GM12878 (cell line): ENCODE results near the gene RGP1. TPM values are rescaled to one million over a fixed set of nuclear protein-coding genes. Genes with fewer than 3 reads are reported as not detected.

Experiments
- ATAC-seq: fragments of 200-7000 bp; cut with Tn5 transposase; 3 replicates; pipeline ENCODE4 v1.9.1; 2020; ENCODE audit warnings: mild to moderate bottlenecking, moderate library complexity
- BruUV-seq: library from RNA; stranded (reverse); fragments of 400-500 nt; replicated peaks from 2 replicates; lab custom pipeline; 2021; lab: Mats Ljungman, UMichigan
- CTCF ChIA-PET: fragments of 300-600 bp; sonication (Branson Sonifier 250); formaldehyde crosslinking; extraction: SDS; loops from one replicate; lab custom pipeline; 2021; ENCODE audit warnings: inconsistent platforms; lab: Yijun Ruan, JAX
- POLR2A ChIA-PET: fragments of 350-600 bp; formaldehyde crosslinking; extraction: SDS; loops from one replicate; lab custom pipeline; 2021; ENCODE audit warnings: inconsistent platforms; lab: Charles Lee
- RAD21 ChIA-PET: fragments of 300-600 bp; sonication (Branson Sonifier 250); formaldehyde crosslinking; loops from one replicate; lab custom pipeline; 2023; ENCODE audit warnings: antibody characterized with exemption; ENCODE audit not compliant: unreplicated experiment; lab: Charles Lee
- SMC1A ChIA-PET: fragments of 300-600 bp; sonication (Branson Sonifier 250); formaldehyde crosslinking; loops from one replicate; lab custom pipeline; 2023; ENCODE audit not compliant: unreplicated experiment, uncharacterized antibody; lab: Charles Lee
- DNase-seq: peaks from one replicate; pipeline ENCODE4 v3.0.0-alpha.2; 2011; ENCODE audit warnings: low read depth, low spot score
- FAIRE-seq: peaks from 3 replicates; lab custom pipeline; 2011; peaks lifted over from hg19 to GRCh38; lab: Jason Lieb, UNC
- H2AFZ ChIP-seq: 2 replicates; pipeline ENCODE4 v1.6.0; 2011; ENCODE audit warnings: low read depth, low read length, control low read depth; ENCODE audit not compliant: control insufficient read depth
- H3K27ac ChIP-seq: 2 replicates; pipeline ENCODE4 v1.5.1; 2011; ENCODE audit warnings: control low read depth; ENCODE audit not compliant: control insufficient read depth, insufficient read depth
- H3K27me3 ChIP-seq, 2 experiments: replicated peaks in 1 of 2; 2 replicates each; pipeline versions ENCODE4 v1.6.0 to v1.6.1; 2011; ENCODE audit warnings: low read length in 1 of 2; ENCODE audit not compliant: control insufficient read depth in 2 of 2, insufficient read depth in 2 of 2
- H3K36me3 ChIP-seq, 2 experiments: 2 replicates each; pipeline ENCODE4 v1.5.1; 2011; ENCODE audit warnings: low read length in 1 of 2; ENCODE audit not compliant: control insufficient read depth in 2 of 2, insufficient read depth in 2 of 2
- H3K4me1 ChIP-seq: 2 replicates; pipeline ENCODE4 v1.6.1; 2011; ENCODE audit warnings: mild to moderate bottlenecking, low read length, moderate library complexity, mixed read lengths; ENCODE audit not compliant: control insufficient read depth, insufficient read depth
- H3K4me2 ChIP-seq: 2 replicates; pipeline ENCODE4 v1.6.0; 2011; ENCODE audit warnings: control low read depth; ENCODE audit not compliant: control insufficient read depth, insufficient read depth
- H3K4me3 ChIP-seq: fragments of 200-600 bp; sonication (generic); 2 replicates; pipeline ENCODE4 v1.5.1; 2016
- H3K79me2 ChIP-seq: 2 replicates; pipeline ENCODE4 v1.6.0; 2011; ENCODE audit warnings: low read length; ENCODE audit not compliant: control insufficient read depth, insufficient read depth
- H3K9ac ChIP-seq: 2 replicates; pipeline ENCODE4 v1.8.0; 2011; ENCODE audit warnings: low read length, control low read depth, mixed read lengths; ENCODE audit not compliant: control insufficient read depth, insufficient read depth
- H3K9me3 ChIP-seq: replicated peaks from 3 replicates; pipeline ENCODE4 v1.5.1; 2011; ENCODE audit warnings: mild to moderate bottlenecking, low read length; ENCODE audit not compliant: control insufficient read depth, insufficient read depth
- H4K20me1 ChIP-seq: 2 replicates; pipeline ENCODE4 v1.6.0; 2011; ENCODE audit not compliant: control insufficient read depth, insufficient read depth
- GABPA ChIP-seq: IDR thresholded peaks from 2 replicates; pipeline ENCODE4 v1.6.1; 2014; ENCODE audit warnings: antibody characterized with exemption, low read depth, mild to moderate bottlenecking, inconsistent platforms
- PML ChIP-seq: IDR thresholded peaks from 2 replicates; pipeline ENCODE4 v1.6.1; 2012; ENCODE audit warnings: low read length, inconsistent platforms
- SMAD1 ChIP-seq: fragments of 450-650 bp; IDR thresholded peaks from 2 replicates; pipeline ENCODE4 v1.6.1; 2018; ENCODE audit warnings: mild to moderate bottlenecking, low read depth; ENCODE audit not compliant: partially characterized antibody
- STAT1 ChIP-seq: fragments of 450-650 bp; conservative IDR thresholded peaks from 2 replicates; pipeline ENCODE4 v1.6.1; 2014; ENCODE audit warnings: antibody characterized with exemption, mild to moderate bottlenecking
- YBX1 ChIP-seq: fragments of 450-650 bp; IDR thresholded peaks from 2 replicates; pipeline ENCODE4 v1.6.1; 2016; ENCODE audit warnings: antibody characterized with exemption
- WGBS: methylation state at CpG from one replicate; pipeline ENCODE4 v1.1.6; 2016; ENCODE audit warnings: low lambda C conversion rate; ENCODE audit not compliant: insufficient replicate concordance, insufficient coverage; ENCODE audit errors: missing lambda C conversion rate; 5-methylcytosine and 5-hydroxymethylcytosine counted together
- in situ Hi-C: fragments of 300-500 bp; cut with MboI; formaldehyde crosslinking; loops from 9 replicates; pipeline ENCODE4 v1.14.3; 2018; ENCODE audit warnings: mixed read lengths
- intact Hi-C: fragments of 100-400 bp; cut with micrococcal nuclease; formaldehyde crosslinking; loops from one replicate; pipeline ENCODE4 v1.14.2; 2022; ENCODE audit not compliant: unreplicated experiment
- polyA plus RNA-seq, 11 experiments: library from polyadenylated mRNA; depleted of rRNA in 4 of 11; unstranded in 6 of 11; stranded (reverse) in 5 of 11; fragments of >200 nt; fragmentation: Nextera tagmentation in 4 of 11; fragmentation: Illumina TruSeq in 1 of 11; extraction: Ambion mirVana in 4 of 11; extraction: Trizol in 1 of 11; gene quantifications; 1 replicate in 1 of 11; 2 replicates in 10 of 11; pipeline versions ENCODE4 v1.2.1 to v1.2.3, GENCODE V29; 2011 to 2016; ENCODE audit warnings: inconsistent platforms in 2 of 11, missing spikeins in 2 of 11, low read depth in 1 of 11
- total RNA-seq, 4 experiments: library from RNA; depleted of rRNA in 3 of 4; stranded (reverse); fragments of >200 nt in 3 of 4; fragmentation: Illumina TruSeq in 1 of 4; extraction: Trizol in 1 of 4; gene quantifications; 2 replicates each; pipeline versions ENCODE4 v1.2.1 to v1.2.3, GENCODE V29; 2013 to 2021
- TF ChIP-seq, protein P1 (sequence below): fragments of 450-650 bp; IDR thresholded peaks from 2 replicates; pipeline ENCODE4 v1.6.1; 2016; ENCODE audit warnings: mild to moderate bottlenecking
- TF ChIP-seq, protein P2 (sequence below): IDR thresholded peaks from 2 replicates; pipeline ENCODE4 v1.6.1; 2012; ENCODE audit warnings: low read depth, low read length, improper control_type of control experiment
- TF ChIP-seq, protein P3 (sequence below): fragments of 450-650 bp; IDR thresholded peaks from 2 replicates; pipeline ENCODE4 v1.6.1; 2017; ENCODE audit warnings: low read depth, mild to moderate bottlenecking, moderate library complexity
- TF ChIP-seq, protein P4 (sequence below): fragments of 450-650 bp; IDR thresholded peaks from 2 replicates; pipeline ENCODE4 v1.6.1; 2017; ENCODE audit warnings: mild to moderate bottlenecking, moderate library complexity

Gene RGP1
- total and polyA plus RNA-seq, 10 of the 15 experiments (the other 5 are each of a cell fraction or from before 2014, with no cell fraction given) = 0.44 to 14.9 (median 7.4) TPM

- TF ChIP-seq, protein P1, sequence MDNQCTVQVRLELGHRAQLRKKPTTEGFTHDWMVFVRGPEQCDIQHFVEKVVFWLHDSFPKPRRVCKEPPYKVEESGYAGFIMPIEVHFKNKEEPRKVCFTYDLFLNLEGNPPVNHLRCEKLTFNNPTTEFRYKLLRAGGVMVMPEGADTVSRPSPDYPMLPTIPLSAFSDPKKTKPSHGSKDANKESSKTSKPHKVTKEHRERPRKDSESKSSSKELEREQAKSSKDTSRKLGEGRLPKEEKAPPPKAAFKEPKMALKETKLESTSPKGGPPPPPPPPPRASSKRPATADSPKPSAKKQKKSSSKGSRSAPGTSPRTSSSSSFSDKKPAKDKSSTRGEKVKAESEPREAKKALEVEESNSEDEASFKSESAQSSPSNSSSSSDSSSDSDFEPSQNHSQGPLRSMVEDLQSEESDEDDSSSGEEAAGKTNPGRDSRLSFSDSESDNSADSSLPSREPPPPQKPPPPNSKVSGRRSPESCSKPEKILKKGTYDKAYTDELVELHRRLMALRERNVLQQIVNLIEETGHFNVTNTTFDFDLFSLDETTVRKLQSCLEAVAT = no peak; the same call in 1 of the 2 replicates
- TF ChIP-seq, protein P2, sequence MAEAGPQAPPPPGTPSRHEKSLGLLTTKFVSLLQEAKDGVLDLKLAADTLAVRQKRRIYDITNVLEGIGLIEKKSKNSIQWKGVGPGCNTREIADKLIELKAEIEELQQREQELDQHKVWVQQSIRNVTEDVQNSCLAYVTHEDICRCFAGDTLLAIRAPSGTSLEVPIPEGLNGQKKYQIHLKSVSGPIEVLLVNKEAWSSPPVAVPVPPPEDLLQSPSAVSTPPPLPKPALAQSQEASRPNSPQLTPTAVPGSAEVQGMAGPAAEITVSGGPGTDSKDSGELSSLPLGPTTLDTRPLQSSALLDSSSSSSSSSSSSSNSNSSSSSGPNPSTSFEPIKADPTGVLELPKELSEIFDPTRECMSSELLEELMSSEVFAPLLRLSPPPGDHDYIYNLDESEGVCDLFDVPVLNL = 0 out of 2 replicates have a peak, but pooled peaks have one; percentile 19
- TF ChIP-seq, all 136 proteins: peak for 28
Observed at GRCh38 chr9:35756275-35757225, 7.5 kb downstream of the RGP1 start (continued).

DNA sequence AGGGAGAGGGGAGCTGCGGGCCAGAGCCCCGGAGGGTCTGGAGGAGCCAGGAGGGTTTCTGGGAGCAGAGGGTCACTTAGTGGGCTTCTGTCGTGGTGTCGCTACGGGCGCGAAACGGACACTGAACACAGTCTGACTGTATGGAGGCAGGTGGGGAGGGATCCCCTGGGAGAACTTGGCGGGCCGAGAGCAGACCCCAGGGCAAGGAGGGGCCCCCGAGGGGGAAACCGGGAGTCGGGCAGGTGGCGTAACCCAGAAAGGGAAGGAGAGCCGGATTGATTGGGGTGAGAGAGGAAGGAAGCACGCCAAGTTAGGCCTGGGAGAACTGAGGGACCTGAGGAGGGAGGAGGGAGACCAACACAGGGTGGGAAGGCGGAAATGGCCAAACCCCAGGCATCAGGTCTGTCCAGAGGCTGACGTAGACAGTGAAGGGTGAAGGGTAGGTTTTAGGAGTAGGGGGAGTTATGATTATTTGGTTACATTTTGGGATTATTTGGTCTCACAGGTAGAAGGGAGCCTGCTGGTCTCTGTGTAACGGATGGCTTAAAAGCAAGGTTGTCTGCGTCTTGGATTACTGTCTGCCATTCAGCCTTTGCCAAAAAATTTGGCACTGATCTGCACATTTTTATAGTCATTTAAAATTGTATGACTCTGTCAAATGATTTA is 8.3 kb downstream of the RGP1 start:
- RAD21 ChIA-PET = interaction anchor here (1.0 to 1.6 kb wide), 5 partner anchors 9 to 110 kb away, joined by 3 to 9 read pairs (median 6); partner anchors contain the start of genes CCDC107, GBA2, RGP1 and RMRP
- in situ Hi-C loops (no loop called here), intact Hi-C loops (loop anchor here (2.0 kb wide), 1 partner anchor 25 kb away; the partner anchor contains the start of genes CREB3 and TLN1)
- H3K36me3 ChIP-seq = peaks cover 1 to 11% of the 10 kb centered on the region in 2 experiments; a peak in 3 of 4 replicates
- no peaks in the 10 kb centered on the region for H3K9me3 ChIP-seq
- peak; percentile 86 for FAIRE-seq
- H3K79me2 ChIP-seq = peaks cover 33% of the 10 kb centered on the region
- DNase-seq = no peak
- peak; percentile 79 for ATAC-seq
- no TSS peak for BruUV-seq
- SMC1A ChIA-PET = interaction anchor here (0.7 to 2.2 kb wide), 8 partner anchors 9 to 125 kb away, joined by 3 to 11 read pairs (median 3); partner anchors contain the start of genes ARHGEF39, CCDC107, GBA2 and RGP1
- H3K4me3 ChIP-seq = peak overlapping the region; percentile 87
- peaks cover 22% of the 10 kb centered on the region for H3K4me1 ChIP-seq
- peak overlapping the region; percentile 97 for H3K9ac ChIP-seq
- H4K20me1 ChIP-seq = no peaks in the 10 kb centered on the region
- peak overlapping the region; percentile 90 for H3K4me2 ChIP-seq
- POLR2A ChIA-PET = interaction anchor here (0.7 to 1.5 kb wide), 9 partner anchors 9 to 99 kb away, joined by 3 to 7 read pairs (median 4); partner anchors contain the start of genes CCDC107, CREB3, HINT2 and RMRP
- H3K27me3 ChIP-seq = no peaks in the 10 kb centered on the region
- peak overlapping the region; percentile 98 for H3K27ac ChIP-seq
- H2AFZ ChIP-seq = peak overlapping the region; percentile 87
- 3% methylated on average over 20 of the region's 20 CpGs for WGBS
- CTCF ChIA-PET = interaction anchor here (0.6 to 2.0 kb wide), 26 partner anchors 10 to 706 kb away, joined by 3 to 27 read pairs (median 6); partner anchors contain the start of genes CCDC107, HINT2, RMRP and SPAG8
- no peak for TF ChIP-seq SMAD1
- TF ChIP-seq PML = 0 out of 2 replicates have a peak, but pooled peaks have one; percentile 55
- no peak for TF ChIP-seq YBX1
- TF ChIP-seq, protein P3, sequence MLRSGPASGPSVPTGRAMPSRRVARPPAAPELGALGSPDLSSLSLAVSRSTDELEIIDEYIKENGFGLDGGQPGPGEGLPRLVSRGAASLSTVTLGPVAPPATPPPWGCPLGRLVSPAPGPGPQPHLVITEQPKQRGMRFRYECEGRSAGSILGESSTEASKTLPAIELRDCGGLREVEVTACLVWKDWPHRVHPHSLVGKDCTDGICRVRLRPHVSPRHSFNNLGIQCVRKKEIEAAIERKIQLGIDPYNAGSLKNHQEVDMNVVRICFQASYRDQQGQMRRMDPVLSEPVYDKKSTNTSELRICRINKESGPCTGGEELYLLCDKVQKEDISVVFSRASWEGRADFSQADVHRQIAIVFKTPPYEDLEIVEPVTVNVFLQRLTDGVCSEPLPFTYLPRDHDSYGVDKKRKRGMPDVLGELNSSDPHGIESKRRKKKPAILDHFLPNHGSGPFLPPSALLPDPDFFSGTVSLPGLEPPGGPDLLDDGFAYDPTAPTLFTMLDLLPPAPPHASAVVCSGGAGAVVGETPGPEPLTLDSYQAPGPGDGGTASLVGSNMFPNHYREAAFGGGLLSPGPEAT = peak; percentile 56; the same call in 1 of the 2 replicates
- TF ChIP-seq, protein P4, sequence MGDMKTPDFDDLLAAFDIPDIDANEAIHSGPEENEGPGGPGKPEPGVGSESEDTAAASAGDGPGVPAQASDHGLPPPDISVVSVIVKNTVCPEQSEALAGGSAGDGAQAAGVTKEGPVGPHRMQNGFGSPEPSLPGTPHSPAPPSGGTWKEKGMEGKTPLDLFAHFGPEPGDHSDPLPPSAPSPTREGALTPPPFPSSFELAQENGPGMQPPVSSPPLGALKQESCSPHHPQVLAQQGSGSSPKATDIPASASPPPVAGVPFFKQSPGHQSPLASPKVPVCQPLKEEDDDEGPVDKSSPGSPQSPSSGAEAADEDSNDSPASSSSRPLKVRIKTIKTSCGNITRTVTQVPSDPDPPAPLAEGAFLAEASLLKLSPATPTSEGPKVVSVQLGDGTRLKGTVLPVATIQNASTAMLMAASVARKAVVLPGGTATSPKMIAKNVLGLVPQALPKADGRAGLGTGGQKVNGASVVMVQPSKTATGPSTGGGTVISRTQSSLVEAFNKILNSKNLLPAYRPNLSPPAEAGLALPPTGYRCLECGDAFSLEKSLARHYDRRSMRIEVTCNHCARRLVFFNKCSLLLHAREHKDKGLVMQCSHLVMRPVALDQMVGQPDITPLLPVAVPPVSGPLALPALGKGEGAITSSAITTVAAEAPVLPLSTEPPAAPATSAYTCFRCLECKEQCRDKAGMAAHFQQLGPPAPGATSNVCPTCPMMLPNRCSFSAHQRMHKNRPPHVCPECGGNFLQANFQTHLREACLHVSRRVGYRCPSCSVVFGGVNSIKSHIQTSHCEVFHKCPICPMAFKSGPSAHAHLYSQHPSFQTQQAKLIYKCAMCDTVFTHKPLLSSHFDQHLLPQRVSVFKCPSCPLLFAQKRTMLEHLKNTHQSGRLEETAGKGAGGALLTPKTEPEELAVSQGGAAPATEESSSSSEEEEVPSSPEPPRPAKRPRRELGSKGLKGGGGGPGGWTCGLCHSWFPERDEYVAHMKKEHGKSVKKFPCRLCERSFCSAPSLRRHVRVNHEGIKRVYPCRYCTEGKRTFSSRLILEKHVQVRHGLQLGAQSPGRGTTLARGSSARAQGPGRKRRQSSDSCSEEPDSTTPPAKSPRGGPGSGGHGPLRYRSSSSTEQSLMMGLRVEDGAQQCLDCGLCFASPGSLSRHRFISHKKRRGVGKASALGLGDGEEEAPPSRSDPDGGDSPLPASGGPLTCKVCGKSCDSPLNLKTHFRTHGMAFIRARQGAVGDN = peak; percentile 30; the same call in 1 of the 2 replicates
- no peak for TF ChIP-seq GABPA
- TF ChIP-seq STAT1 = no peak
